ENCODE data around the gene ALK.
"Not testable (repeated sequence)": the region's sequence is repeated elsewhere in the genome, so short reads cannot be mapped to it uniquely, and the experiment has no call there.

Gene ALK

GRCh38 chr2:29275186-29275585, 646.2 kb downstream of the ALK start:
- DNase-seq (ENCODE audit: low read depth), result no peak

- DNase-seq (ENCODE audit: low read depth), result no peak
Measured at GRCh38 chr2:29273685-29274611, 647.4 kb downstream of the ALK start.

GRCh38 chr2:29273004-29273684, 648.2 kb downstream of the ALK start:
- DNase-seq (ENCODE audit: low read depth), result no peak

GRCh38 chr2:29272311-29272710, 649.1 kb downstream of the ALK start:
- no peak for DNase-seq (ENCODE audit: low read depth)

GRCh38 chr2:29270701-29271121, 650.7 kb downstream of the ALK start:
- no peak for DNase-seq (ENCODE audit: low read depth)

GRCh38 chr2:29269765-29270109, 651.6 kb downstream of the ALK start:
- DNase-seq (ENCODE audit: low read depth), result no peak

- DNase-seq (ENCODE audit: low read depth), result no peak
Measured at GRCh38 chr2:29269095-29269764, 652.2 kb downstream of the ALK start.

- no peak for DNase-seq (ENCODE audit: low read depth)
Measured at GRCh38 chr2:29267720-29268119, 653.7 kb downstream of the ALK start.

GRCh38 chr2:29263886-29264285, 657.5 kb downstream of the ALK start:
- DNase-seq (ENCODE audit: low read depth), result no peak

GRCh38 chr2:29262681-29263260, 658.6 kb downstream of the ALK start:
- DNase-seq (ENCODE audit: low read depth), result no peak

GRCh38 chr2:29261003-29261402, 660.4 kb downstream of the ALK start:
- no peak for DNase-seq (ENCODE audit: low read depth)

- no peak for DNase-seq (ENCODE audit: low read depth)
Measured at GRCh38 chr2:29260142-29260772, 661.1 kb downstream of the ALK start.

- DNase-seq (ENCODE audit: low read depth), result no peak
Measured at GRCh38 chr2:29259221-29259620, 662.2 kb downstream of the ALK start.

GRCh38 chr2:29255004-29255403, 666.4 kb downstream of the ALK start:
- DNase-seq (ENCODE audit: low read depth), result no peak

- DNase-seq (ENCODE audit: low read depth), result not testable (repeated sequence)
Measured at GRCh38 chr2:29253495-29254275, 667.7 kb downstream of the ALK start.

- no peak for DNase-seq (ENCODE audit: low read depth)
Measured at GRCh38 chr2:29253026-29253425, 668.4 kb downstream of the ALK start.

GRCh38 chr2:29251406-29251805, 670.0 kb downstream of the ALK start:
- no peak for DNase-seq (ENCODE audit: low read depth)

GRCh38 chr2:29250977-29251376, 670.4 kb downstream of the ALK start:
- no peak for DNase-seq (ENCODE audit: low read depth)

- no peak for DNase-seq (ENCODE audit: low read depth)
Measured at GRCh38 chr2:29249666-29250253, 671.6 kb downstream of the ALK start.

GRCh38 chr2:29247336-29247914, 674.0 kb downstream of the ALK start:
- no peak for DNase-seq (ENCODE audit: low read depth)
